Mesendoderm (in vitro differentiated cells): ENCODE results near the gene CCDC47. TPM values are rescaled to one million over a fixed set of nuclear protein-coding genes. Genes with fewer than 3 reads are reported as not detected.

ENCODE experiments used
- DNase-seq: peaks from one replicate; pipeline ENCODE4 v3.0.0; 2013
- H2AK5ac ChIP-seq: 2 replicates; pipeline ENCODE4 v1.6.1; 2013; ENCODE audit warnings: low read length, inconsistent platforms
- H2BK120ac ChIP-seq: 2 replicates; pipeline ENCODE4 v1.6.1; 2013; ENCODE audit warnings: low read depth, mild to moderate bottlenecking, low read length, moderate library complexity, mixed read lengths
- H2BK15ac ChIP-seq: replicated peaks from 2 replicates; pipeline ENCODE4 v1.6.1; 2013; ENCODE audit warnings: low read depth, mild to moderate bottlenecking, moderate library complexity
- H2BK5ac ChIP-seq: 2 replicates; pipeline ENCODE4 v1.6.1; 2013; ENCODE audit warnings: low read length, inconsistent platforms
- H3K18ac ChIP-seq: 2 replicates; pipeline ENCODE4 v1.6.1; 2013; ENCODE audit warnings: mild to moderate bottlenecking, low read length, mixed read lengths
- H3K23ac ChIP-seq: one replicate; pipeline ENCODE4 v1.6.1; 2013; ENCODE audit warnings: low read length
- H3K27ac ChIP-seq: 2 replicates; pipeline ENCODE4 v1.5.1; 2013; ENCODE audit warnings: low read depth, mild to moderate bottlenecking, inconsistent platforms, low read length, moderate library complexity
- H3K27me3 ChIP-seq: 2 replicates; pipeline ENCODE4 v1.6.1; 2013; ENCODE audit warnings: low read length, control low read depth, mild to moderate bottlenecking, inconsistent platforms; ENCODE audit not compliant: insufficient read depth, poor library complexity
- H3K36me3 ChIP-seq: 2 replicates; pipeline ENCODE4 v1.6.1; 2013; ENCODE audit warnings: low read length, inconsistent platforms; ENCODE audit not compliant: control insufficient read depth, insufficient read depth
- H3K4ac ChIP-seq: one replicate; pipeline ENCODE4 v1.6.1; 2013; ENCODE audit warnings: low read depth, mild to moderate bottlenecking, low read length, moderate library complexity
- H3K4me1 ChIP-seq: 2 replicates; pipeline ENCODE4 v1.6.1; 2013; ENCODE audit warnings: low read depth, low read length, inconsistent platforms; ENCODE audit not compliant: control insufficient read depth
- H3K4me2 ChIP-seq: 2 replicates; pipeline ENCODE4 v1.6.1; 2013; ENCODE audit warnings: low read length
- H3K4me3 ChIP-seq: 2 replicates; pipeline ENCODE4 v1.5.1; 2013; ENCODE audit warnings: mild to moderate bottlenecking, low read length
- H3K56ac ChIP-seq: one replicate; pipeline ENCODE4 v1.6.1; 2013; ENCODE audit warnings: low read length
- H3K79me1 ChIP-seq: 2 replicates; pipeline ENCODE4 v1.6.1; 2013; ENCODE audit warnings: low read length, inconsistent platforms
- H3K79me2 ChIP-seq: 2 replicates; pipeline ENCODE4 v1.6.1; 2013; ENCODE audit warnings: mild to moderate bottlenecking, low read length; ENCODE audit not compliant: control insufficient read depth, insufficient read depth
- H3K9ac ChIP-seq: 2 replicates; pipeline ENCODE4 v1.6.1; 2013; ENCODE audit warnings: low read length, inconsistent platforms
- H4K5ac ChIP-seq: one replicate; pipeline ENCODE4 v1.6.1; 2013; ENCODE audit warnings: low read length
- H4K8ac ChIP-seq: one replicate; pipeline ENCODE4 v1.6.1; 2013; ENCODE audit warnings: low read depth, mild to moderate bottlenecking, control low read depth, low read length, moderate library complexity
- WGBS: extraction: QIAGEN DNeasy Blood & Tissue Kit; methylation state at CpG from one replicate; pipeline ENCODE4 v1.1.7; 2013; ENCODE audit warnings: low lambda C conversion rate, missing lambda C conversion rate; ENCODE audit not compliant: insufficient coverage; ENCODE audit errors: extremely low coverage; 5-methylcytosine and 5-hydroxymethylcytosine counted together
- polyA plus RNA-seq, 2 experiments: library from polyadenylated mRNA; stranded (reverse); fragments of 200-250 nt; gene quantifications; one replicate each; pipeline ENCODE4 v1.2.3, GENCODE V29; 2013

The CCDC47 gene, protein sequence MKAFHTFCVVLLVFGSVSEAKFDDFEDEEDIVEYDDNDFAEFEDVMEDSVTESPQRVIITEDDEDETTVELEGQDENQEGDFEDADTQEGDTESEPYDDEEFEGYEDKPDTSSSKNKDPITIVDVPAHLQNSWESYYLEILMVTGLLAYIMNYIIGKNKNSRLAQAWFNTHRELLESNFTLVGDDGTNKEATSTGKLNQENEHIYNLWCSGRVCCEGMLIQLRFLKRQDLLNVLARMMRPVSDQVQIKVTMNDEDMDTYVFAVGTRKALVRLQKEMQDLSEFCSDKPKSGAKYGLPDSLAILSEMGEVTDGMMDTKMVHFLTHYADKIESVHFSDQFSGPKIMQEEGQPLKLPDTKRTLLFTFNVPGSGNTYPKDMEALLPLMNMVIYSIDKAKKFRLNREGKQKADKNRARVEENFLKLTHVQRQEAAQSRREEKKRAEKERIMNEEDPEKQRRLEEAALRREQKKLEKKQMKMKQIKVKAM
- polyA plus RNA-seq (2013, experiment 1 of 2): 64.3 TPM
- 65.4 TPM for polyA plus RNA-seq (2013, experiment 2 of 2)

DNA sequence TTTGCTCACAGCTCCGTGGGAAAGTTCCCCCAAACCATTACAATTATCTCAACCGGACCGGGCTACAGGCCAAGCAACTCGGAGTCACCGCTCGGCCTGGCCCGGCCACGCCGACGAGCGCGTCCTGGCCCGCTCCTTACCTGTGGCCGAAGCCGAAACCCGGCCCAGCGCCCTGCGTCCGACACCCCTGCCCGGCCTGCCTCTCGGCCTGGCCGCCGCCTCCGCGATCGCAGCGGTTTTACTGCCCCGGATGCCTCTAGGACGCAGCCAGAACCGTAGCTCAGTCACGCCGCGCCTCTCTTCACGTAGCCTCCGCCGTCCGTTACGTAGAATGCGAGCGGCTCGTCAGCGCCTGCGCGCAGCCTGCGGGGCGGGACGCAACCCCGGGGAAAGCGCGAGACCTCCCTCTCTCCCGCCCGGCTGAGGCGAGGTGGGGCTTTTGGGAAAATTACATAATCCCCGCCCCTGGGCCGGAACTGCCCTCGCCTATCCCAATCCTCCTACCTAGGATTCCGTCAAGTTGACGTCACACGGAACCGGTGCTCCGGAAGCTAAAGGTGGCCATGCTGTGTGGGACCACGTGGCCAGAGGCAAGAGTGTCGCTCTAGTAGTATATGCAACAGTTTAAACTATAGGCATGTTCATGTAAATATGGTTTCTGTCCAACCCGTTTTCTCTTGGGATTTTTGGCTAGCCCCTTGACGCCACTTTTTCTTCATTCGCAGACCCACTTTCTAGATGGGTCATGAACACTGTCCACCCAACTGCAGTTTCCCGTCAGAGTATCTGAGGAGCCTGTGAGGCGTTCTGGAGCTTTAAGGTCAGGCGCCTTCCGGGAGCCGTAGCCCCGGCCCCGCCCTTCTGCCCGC, at the start of gene CCDC47:
Gene CCDC47 (minus strand): TSS at position 326 of the 869 bp plus-strand sequence. CDS start 7,422 bp downstream, outside the sequence.
- Histone ChIP-seq H3K79me2 (peaks cover 85% of the 10 kb centered on the region), H3K4me3 (peak within 1 kb of the TSS; percentile 94), H3K9ac (peak within 1 kb of the TSS; percentile 96), H4K5ac (peak within 1 kb of the TSS; percentile 44), H3K79me1 (no peaks in the 10 kb centered on the region), H3K23ac (peak within 1 kb of the TSS; percentile 72), H4K8ac (no peak within 1 kb of the TSS), H3K4me2 (peak within 1 kb of the TSS; percentile 74), H2BK120ac (peak within 1 kb of the TSS; percentile 54), H3K4me1 (peaks cover 2% of the 10 kb centered on the region), H3K27me3 (no peaks in the 10 kb centered on the region), H2BK15ac (no peak within 1 kb of the TSS), H3K27ac (peak within 1 kb of the TSS; percentile 95), H3K18ac (peak within 1 kb of the TSS; percentile 62), H2AK5ac (no peak within 1 kb of the TSS), H2BK5ac (peak within 1 kb of the TSS; percentile 94), H3K56ac (peak within 1 kb of the TSS; percentile 98), H3K4ac (peak within 1 kb of the TSS; percentile 97), H3K36me3 (peaks cover 2% of the 10 kb centered on the region)
- no CpG with 5 or more reads among the region's 74 CpGs for WGBS
- peak; percentile 100 for DNase-seq

DNA sequence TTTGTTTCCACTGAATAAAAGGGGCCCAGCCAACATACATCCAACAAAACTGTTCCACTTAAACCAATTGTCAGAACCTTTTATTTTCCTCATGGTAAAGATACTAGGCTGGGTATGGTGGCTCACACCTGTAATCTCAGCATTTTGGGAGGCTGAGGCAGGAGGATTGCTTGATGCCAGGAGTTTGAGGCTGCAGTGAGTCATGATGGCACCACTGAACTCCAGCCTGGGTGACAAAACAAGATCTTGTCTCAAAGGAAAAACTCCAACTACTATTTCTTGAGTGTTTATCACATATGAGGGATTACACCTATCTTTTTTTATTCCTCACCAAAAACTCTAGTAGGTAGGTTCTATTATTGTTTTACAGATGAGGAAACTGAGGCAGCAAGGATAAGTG, 49.1 kb upstream of the CCDC47 start:
- no peak overlapping the region for H2BK5ac ChIP-seq
- no peak overlapping the region for H3K18ac ChIP-seq
- H3K9ac ChIP-seq: no peak overlapping the region
- H3K56ac ChIP-seq: no peak overlapping the region
- no peak for DNase-seq
- H3K4me2 ChIP-seq: no peak overlapping the region
- peaks cover 36% of the 10 kb centered on the region for H3K36me3 ChIP-seq
- H2BK15ac ChIP-seq: no peak overlapping the region
- H3K4me1 ChIP-seq: no peaks in the 10 kb centered on the region
- H4K5ac ChIP-seq: no peak overlapping the region
- H3K79me2 ChIP-seq: peaks cover 16% of the 10 kb centered on the region
- H3K27ac ChIP-seq: no peak overlapping the region
- H3K79me1 ChIP-seq: peaks cover 11% of the 10 kb centered on the region
- no peak overlapping the region for H2AK5ac ChIP-seq
- no peak overlapping the region for H3K4me3 ChIP-seq
- H3K4ac ChIP-seq: no peak overlapping the region
- H3K23ac ChIP-seq: no peak overlapping the region
- no peak overlapping the region for H2BK120ac ChIP-seq
- H3K27me3 ChIP-seq: no peaks in the 10 kb centered on the region
- no peak overlapping the region for H4K8ac ChIP-seq

DNA sequence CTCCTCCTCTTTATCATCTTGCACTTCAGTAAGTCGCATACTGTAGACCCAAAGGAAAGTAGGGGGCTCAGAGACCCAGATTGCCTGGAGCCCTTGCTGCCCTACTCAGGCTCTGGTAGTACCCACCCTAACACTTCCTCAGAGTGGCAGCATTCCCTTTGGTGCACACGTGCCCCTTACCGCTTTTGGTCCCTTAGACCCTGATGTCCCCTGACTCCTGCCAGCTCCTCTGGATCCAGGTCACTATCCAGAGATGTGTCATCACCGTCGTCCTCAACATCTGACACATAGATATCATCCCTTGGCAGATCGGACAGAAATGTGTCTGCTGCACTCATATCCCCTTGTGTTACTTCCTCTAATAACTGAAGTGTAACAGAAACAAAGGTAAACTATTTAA, 48.4 kb upstream of the CCDC47 start:
- Histone ChIP-seq H3K4me3 (no peak overlapping the region), H2BK5ac (no peak overlapping the region), H3K27me3 (no peaks in the 10 kb centered on the region), H2AK5ac (no peak overlapping the region), H3K4me1 (no peaks in the 10 kb centered on the region), H3K36me3 (peaks cover 42% of the 10 kb centered on the region), H3K23ac (no peak overlapping the region), H3K27ac (no peak overlapping the region), H3K79me2 (peaks cover 15% of the 10 kb centered on the region), H3K18ac (no peak overlapping the region), H3K9ac (no peak overlapping the region), H3K4ac (no peak overlapping the region), H4K5ac (no peak overlapping the region), H3K56ac (no peak overlapping the region), H2BK120ac (no peak overlapping the region), H4K8ac (no peak overlapping the region), H3K79me1 (peaks cover 12% of the 10 kb centered on the region), H2BK15ac (no peak overlapping the region), H3K4me2 (no peak overlapping the region)
- no CpG with 5 or more reads among the region's 6 CpGs for WGBS
- DNase-seq: no peak

DNA sequence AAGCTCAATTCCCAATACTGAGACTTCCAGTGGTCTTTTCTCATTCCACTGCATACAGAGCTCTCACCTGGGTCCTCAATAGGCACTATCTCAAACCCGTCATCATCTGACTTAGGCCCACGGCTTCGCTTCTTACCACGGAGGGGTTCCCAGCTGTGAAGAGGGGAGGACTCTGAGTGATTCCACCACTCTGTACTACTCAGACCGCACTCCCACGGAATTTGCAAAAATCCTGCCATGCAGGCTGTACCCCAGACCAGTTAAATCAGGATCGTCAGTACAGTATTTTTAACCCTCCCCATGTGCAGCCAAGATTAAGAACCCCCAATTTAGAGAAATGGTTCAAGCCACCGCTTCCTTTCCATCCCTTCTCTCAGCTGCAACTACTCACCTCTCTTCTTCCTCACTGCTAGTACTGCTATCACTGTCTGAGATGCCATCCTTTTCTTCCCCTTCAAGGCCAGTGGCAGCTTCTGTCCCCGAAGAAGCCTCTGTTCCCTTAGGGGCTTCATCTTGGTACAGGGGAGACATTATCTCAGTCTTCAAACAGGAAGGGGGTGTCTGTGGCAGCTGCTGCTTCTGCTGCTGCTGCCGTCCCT, 47.7 kb upstream of the CCDC47 start:
- Histone ChIP-seq H3K36me3 (peaks cover 43% of the 10 kb centered on the region), H4K8ac (no peak overlapping the region), H3K56ac (no peak overlapping the region), H4K5ac (no peak overlapping the region), H3K4me3 (no peak overlapping the region), H2BK5ac (no peak overlapping the region), H2BK120ac (no peak overlapping the region), H3K79me1 (peaks cover 12% of the 10 kb centered on the region), H3K4me2 (no peak overlapping the region), H2BK15ac (no peak overlapping the region), H3K9ac (no peak overlapping the region), H3K23ac (no peak overlapping the region), H3K4ac (no peak overlapping the region), H3K27me3 (no peaks in the 10 kb centered on the region), H3K4me1 (no peaks in the 10 kb centered on the region), H3K79me2 (peaks cover 10% of the 10 kb centered on the region), H3K27ac (no peak overlapping the region), H2AK5ac (no peak overlapping the region), H3K18ac (no peak overlapping the region)
- WGBS: no CpG with 5 or more reads among the region's 10 CpGs
- DNase-seq: no peak

DNA sequence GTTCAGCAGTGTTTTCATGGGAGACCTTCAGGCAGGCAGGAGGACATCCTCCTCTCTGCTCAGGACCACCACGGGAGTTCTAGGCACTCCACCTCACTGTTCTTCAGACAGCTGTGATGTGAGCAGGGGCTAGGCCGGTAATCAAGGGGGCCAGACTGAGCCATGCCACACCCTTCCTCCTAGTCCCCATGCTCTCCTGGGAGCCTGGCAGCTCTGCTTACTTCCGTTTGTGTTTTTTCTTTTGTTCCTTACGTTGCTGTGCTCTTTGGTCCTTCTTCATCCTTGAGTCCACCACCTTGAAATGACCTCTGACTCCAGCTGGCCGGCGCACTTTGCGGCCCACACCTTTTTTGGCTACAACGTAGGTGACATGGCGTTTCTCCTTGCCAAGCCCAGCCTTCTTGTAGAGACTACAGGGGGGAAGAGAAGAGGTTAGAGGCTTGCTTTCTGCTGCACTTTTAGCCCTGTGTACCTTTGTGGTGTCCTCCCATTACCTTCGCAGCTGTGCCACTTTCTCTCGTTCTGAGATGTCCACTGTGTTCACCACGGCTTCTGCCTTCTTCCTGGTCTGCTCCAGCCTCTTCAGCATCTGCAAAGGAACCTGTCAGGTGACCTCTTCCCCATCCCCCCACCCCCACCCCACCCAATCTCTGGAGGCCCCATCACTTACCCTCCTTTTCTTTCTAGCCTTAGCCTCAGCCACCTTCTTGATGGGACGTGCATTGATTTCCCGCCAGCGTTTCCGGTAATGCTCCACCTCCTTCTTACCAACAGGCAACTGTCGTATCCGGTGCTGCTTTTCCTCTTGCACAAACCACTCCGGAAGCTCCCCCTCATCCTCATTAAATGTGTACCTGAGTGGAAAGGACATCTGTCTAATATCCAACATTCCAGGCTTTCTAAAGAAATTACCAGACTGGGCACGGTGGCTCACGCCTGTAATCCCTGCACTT, 46.5 kb upstream of the CCDC47 start:
- Histone ChIP-seq H3K18ac (no peak overlapping the region), H3K4me1 (no peaks in the 10 kb centered on the region), H3K4me2 (no peak overlapping the region), H3K36me3 (peaks cover 47% of the 10 kb centered on the region), H3K4me3 (no peak overlapping the region), H2BK120ac (no peak overlapping the region), H2BK5ac (no peak overlapping the region), H4K8ac (no peak overlapping the region), H3K56ac (no peak overlapping the region), H3K27ac (no peak overlapping the region), H2AK5ac (no peak overlapping the region), H3K4ac (no peak overlapping the region), H3K79me2 (no peaks in the 10 kb centered on the region), H3K9ac (no peak overlapping the region), H2BK15ac (no peak overlapping the region), H3K27me3 (no peaks in the 10 kb centered on the region), H4K5ac (no peak overlapping the region), H3K79me1 (peaks cover 5% of the 10 kb centered on the region), H3K23ac (no peak overlapping the region)
- no CpG with 5 or more reads among the region's 21 CpGs for WGBS
- DNase-seq: no peak
